OCI-LY3 (cell line): ENCODE measurements around the gene IRF1.

Experiments
- H2AFZ ChIP-seq: fragments of 200-600, 300-600 bp; shearing (Covaris generic); 2 replicates; pipeline ENCODE4 v1.6.0; 2014; ENCODE audit warnings: antibody characterized with exemption, low read depth, low read length
- H3K27ac ChIP-seq: fragments of 200-600, 300-600 bp; sonication (generic); 2 replicates; pipeline ENCODE4 v1.5.1; 2014; ENCODE audit warnings: mild to moderate bottlenecking, low read length, moderate library complexity, mixed read lengths
- H3K27me3 ChIP-seq: fragments of 200-600, 300-600 bp; sonication (generic); 2 replicates; pipeline ENCODE4 v1.6.1; 2014; ENCODE audit warnings: low read depth, low read length, mixed read lengths
- H3K36me3 ChIP-seq: fragments of 200-600, 300-600 bp; sonication (generic); replicated peaks from 2 replicates; pipeline ENCODE3; 2014; ENCODE audit warnings: low read depth, low read length, mixed read lengths
- H3K4me1 ChIP-seq: fragments of 300-600, 200-600 bp; sonication (generic); 2 replicates; pipeline ENCODE4 v1.6.1; 2014; ENCODE audit warnings: low read length, mixed read lengths
- H3K4me2 ChIP-seq: fragments of 200-600, 300-600 bp; sonication (generic); 2 replicates; pipeline ENCODE4 v1.6.1; 2014; ENCODE audit warnings: low read length, mixed read lengths
- H3K4me3 ChIP-seq: fragments of 300-600, 200-600 bp; sonication (generic); 2 replicates; pipeline ENCODE4 v1.5.1; 2014; ENCODE audit warnings: antibody characterized with exemption, mild to moderate bottlenecking, low read length, moderate library complexity
- H3K79me2 ChIP-seq: fragments of 300-600, 200-600 bp; shearing (Covaris generic); 2 replicates; pipeline ENCODE4 v1.6.1; 2014; ENCODE audit warnings: mild to moderate bottlenecking, low read length, mixed read lengths
- H3K9ac ChIP-seq: fragments of 300-600, 200-600 bp; shearing (Covaris generic); 2 replicates; pipeline ENCODE4 v1.6.0; 2014; ENCODE audit warnings: mild to moderate bottlenecking, low read length, moderate library complexity
- H3K9me3 ChIP-seq: fragments of 200-600, 300-600 bp; shearing (Covaris generic); 2 replicates; pipeline ENCODE4 v1.6.1; 2014; ENCODE audit warnings: low read length, mixed read lengths; ENCODE audit not compliant: insufficient read depth
- H4K20me1 ChIP-seq: fragments of 200-600, 300-600 bp; sonication (generic); 2 replicates; pipeline ENCODE4 v1.6.1; 2016; ENCODE audit warnings: low read length, mixed read lengths; ENCODE audit not compliant: insufficient read depth
- CTCF ChIP-seq: fragments of 200-600, 300-600 bp; sonication (generic); IDR thresholded peaks from 2 replicates; pipeline ENCODE4 v1.5.1; 2014; ENCODE audit warnings: antibody characterized with exemption, low read length, low read depth
- EZH2phosphoT487 ChIP-seq: fragments of 200-600 bp; shearing (Covaris generic); IDR thresholded peaks from 2 replicates; pipeline ENCODE4 v1.6.1; 2018; ENCODE audit warnings: antibody characterized with exemption, mixed run types, low read depth

The IRF1 gene

GRCh38 chr5:132480042-132480441 lies 10.5 kb downstream of the IRF1 start:
- Histone ChIP-seq H3K27ac (no peak overlapping the region), H3K36me3 (peaks cover 26% of the 10 kb centered on the region), H3K4me2 (peak overlapping the region; percentile 26; the same call in 1 of the 2 replicates), H3K9me3 (no peaks in the 10 kb centered on the region), H3K27me3 (no peaks in the 10 kb centered on the region), H3K79me2 (no peaks in the 10 kb centered on the region), H3K4me1 (peaks cover 22% of the 10 kb centered on the region), H3K4me3 (no peak overlapping the region), H3K9ac (no peak overlapping the region), H4K20me1 (peaks cover 5% of the 10 kb centered on the region; the same call in 1 of the 2 replicates), H2AFZ (no peak overlapping the region)
- TF ChIP-seq CTCF, result no peak
- TF ChIP-seq EZH2phosphoT487, result no peak

GRCh38 chr5:132479111-132479951 lies 11.2 kb downstream of the IRF1 start:
- Histone ChIP-seq H3K4me1 (peaks cover 22% of the 10 kb centered on the region), H3K9ac (no peak overlapping the region), H3K4me3 (no peak overlapping the region), H3K27me3 (no peaks in the 10 kb centered on the region), H3K79me2 (no peaks in the 10 kb centered on the region), H3K9me3 (no peaks in the 10 kb centered on the region), H4K20me1 (peaks cover 5% of the 10 kb centered on the region; the same call in 1 of the 2 replicates), H3K4me2 (peak overlapping the region; percentile 26; the same call in 1 of the 2 replicates), H3K36me3 (peaks cover 22% of the 10 kb centered on the region), H3K27ac (no peak overlapping the region), H2AFZ (no peak overlapping the region)
- TF ChIP-seq EZH2phosphoT487 (no peak), CTCF (no peak)

GRCh38 chr5:132478366-132478871 lies 12.2 kb downstream of the IRF1 start:
- TF ChIP-seq EZH2phosphoT487 (no peak), CTCF (no peak)
- Histone ChIP-seq H3K36me3 (peaks cover 13% of the 10 kb centered on the region), H3K4me3 (no peak overlapping the region), H2AFZ (no peak overlapping the region), H3K27ac (no peak overlapping the region), H4K20me1 (peaks cover under 1% of the 10 kb centered on the region; the same call in 1 of the 2 replicates), H3K79me2 (no peaks in the 10 kb centered on the region), H3K27me3 (no peaks in the 10 kb centered on the region), H3K9me3 (no peaks in the 10 kb centered on the region), H3K4me2 (no peak overlapping the region), H3K4me1 (peaks cover 22% of the 10 kb centered on the region), H3K9ac (no peak overlapping the region)

GRCh38 chr5:132477784-132478365 lies 12.7 kb downstream of the IRF1 start:
- Histone ChIP-seq H3K4me3 (no peak overlapping the region), H3K79me2 (no peaks in the 10 kb centered on the region), H3K4me1 (peaks cover 22% of the 10 kb centered on the region)

More at GRCh38 chr5:132477784-132478365, 12.7 kb downstream of the IRF1 start:
- Histone ChIP-seq H3K9ac (no peak overlapping the region), H3K4me2 (no peak overlapping the region), H3K27ac (no peak overlapping the region), H3K9me3 (no peaks in the 10 kb centered on the region), H3K36me3 (peaks cover 7% of the 10 kb centered on the region), H2AFZ (no peak overlapping the region), H4K20me1 (no peaks in the 10 kb centered on the region), H3K27me3 (no peaks in the 10 kb centered on the region)
- TF ChIP-seq CTCF (no peak), EZH2phosphoT487 (no peak)
